Fibroblast of the aortic adventitia (primary cell): ENCODE results near the gene NRIP3. TPM values are rescaled to one million over a fixed set of nuclear protein-coding genes. Genes with fewer than 3 reads are reported as not detected.
"Not testable (repeated sequence)": the region's sequence is repeated elsewhere in the genome, so short reads cannot be mapped to it uniquely, and the experiment has no call there.

Source experiments
- DNase-seq: peaks from one replicate; pipeline ENCODE4 v3.0.0-alpha.2; 2010; ENCODE audit warnings: low read depth
- H3K4me3 ChIP-seq: 2 replicates; pipeline ENCODE4 v1.5.1; 2011; ENCODE audit warnings: low read depth, mild to moderate bottlenecking, control low read depth, low read length, moderate library complexity
- CTCF ChIP-seq: IDR thresholded peaks from 2 replicates; pipeline ENCODE4 v1.5.1; 2011; ENCODE audit warnings: mild to moderate bottlenecking, low read length, control low read depth, inconsistent platforms; ENCODE audit not compliant: insufficient read depth
- total RNA-seq: library from RNA; depleted of rRNA; stranded (reverse); fragments of >200 nt; gene quantifications from 2 replicates; pipeline ENCODE4 v1.2.3, GENCODE V29; 2012; ENCODE audit warnings: low replicate concordance

NRIP3 gene
- total RNA-seq, 1 donor = 21.3 TPM

GRCh38 chr11:8948886-8949285 is 54.9 kb downstream of the NRIP3 start:
- H3K4me3 ChIP-seq = no peak overlapping the region
- DNase-seq = no peak
- no peak for TF ChIP-seq CTCF

- TF ChIP-seq CTCF = no peak
- DNase-seq = no peak
- H3K4me3 ChIP-seq = no peak overlapping the region
Observed at GRCh38 chr11:8947230-8947943, 56.4 kb downstream of the NRIP3 start.

- no peak within 1 kb of the TSS for H3K4me3 ChIP-seq
- DNase-seq = no peak
- no peak for TF ChIP-seq CTCF
Observed at GRCh38 chr11:8942518-8943066, 61.2 kb downstream of the NRIP3 start, which contains the start of gene ASCL3. Gene ASCL3 (minus strand): TSS chr11:8943016. CDS start chr11:8938161, 4,855 bp downstream.

GRCh38 chr11:8941341-8942103 is 62.3 kb downstream of the NRIP3 start:
- H3K4me3 ChIP-seq = no peak overlapping the region
- no peak for TF ChIP-seq CTCF
- DNase-seq = no peak

- no peak for DNase-seq
- TF ChIP-seq CTCF = no peak
- H3K4me3 ChIP-seq = no peak overlapping the region
Observed at GRCh38 chr11:8937659-8938058, 66.1 kb downstream of the NRIP3 start.

- no peak for TF ChIP-seq CTCF
- DNase-seq = no peak
- H3K4me3 ChIP-seq = no peak overlapping the region
Observed at GRCh38 chr11:8937159-8937558, 66.6 kb downstream of the NRIP3 start.

- not testable (repeated sequence) for H3K4me3 ChIP-seq, DNase-seq
Observed at GRCh38 chr11:8935789-8936188, 68.0 kb downstream of the NRIP3 start.
